Adrenal gland (tissue), 12 donors: ENCODE results near the gene AMOTL2. TPM values are rescaled to one million over a fixed set of nuclear protein-coding genes. Genes with fewer than 3 reads are reported as not detected.

ENCODE experiments used
- DNase-seq, 7 donors: peaks; one replicate each; pipeline ENCODE4 v3.0.0-alpha.2; 2019 to 2020
- H3K27ac ChIP-seq, 5 donors: fragments of 200-600 bp; sonication (generic) in 4 of 5; 1 replicate in 3 of 5; 2 replicates in 2 of 5; pipeline versions ENCODE4 v1.5.1 to v1.8.0; 2016 to 2020; ENCODE audit warnings: mild to moderate bottlenecking in 1 of 5
- H3K27me3 ChIP-seq: fragments of 200-600 bp; 2 replicates; pipeline ENCODE4 v1.8.0; 2021
- H3K36me3 ChIP-seq, 2 donors: fragments of 200-600 bp; replicated peaks in 1 of 2; 1 replicate in 1 of 2; 2 replicates in 1 of 2; pipeline versions ENCODE4 v1.5.1 to v1.8.0; 2018 to 2022
- H3K4me1 ChIP-seq, 2 donors: fragments of 200-600 bp; replicated peaks in 1 of 2; 1 replicate in 1 of 2; 2 replicates in 1 of 2; pipeline versions ENCODE4 v1.5.1 to v1.8.0; 2018 to 2021
- H3K4me3 ChIP-seq, 4 donors: fragments of 200-600 bp; sonication (generic) in 3 of 4; one replicate each; pipeline ENCODE4 v1.5.1; 2016 to 2018
- H3K9me3 ChIP-seq, 3 donors: fragments of 200-600 bp; sonication (generic) in 1 of 3; replicated peaks in 1 of 3; 1 replicate in 2 of 3; 2 replicates in 1 of 3; pipeline versions ENCODE4 v1.5.1 to v1.8.0; 2016 to 2021
- POLR2A ChIP-seq, 2 donors: fragments of 450-650 bp; IDR thresholded peaks; one replicate each; pipeline ENCODE4 v1.6.1; 2017; ENCODE audit warnings: antibody characterized with exemption in 2 of 2, mild to moderate bottlenecking in 2 of 2, moderate library complexity in 1 of 2
- WGBS, 4 donors: extraction: QIAGEN DNeasy Blood & Tissue Kit in 2 of 4; methylation state at CpG; one replicate each; pipeline versions ENCODE4 v1.1.5 to v1.1.7; 2013 to 2017; 5-methylcytosine and 5-hydroxymethylcytosine counted together
- intact Hi-C, 2 donors: fragments of 100-400 bp; cut with DNase I; formaldehyde crosslinking; loops; one replicate each; pipeline versions ENCODE4 v1.14.1 to v1.15.0; 2022 to 2023
- polyA plus RNA-seq, 3 donors: library from polyadenylated mRNA; stranded (reverse); fragments of 200-250 nt in 2 of 3; fragments of 350-450 nt in 1 of 3; fragmentation: Illumina TruSeq in 1 of 3; extraction: RNeasy Lipid Tissue Mini Kit (QIAGEN cat#74804) in 1 of 3; gene quantifications; one replicate each; pipeline ENCODE4 v1.2.3, GENCODE V29; 2013 to 2014
- total RNA-seq, 9 donors: library from RNA; depleted of rRNA in 4 of 9; stranded (reverse); fragments of >200 nt in 4 of 9; fragments of 120-200 nt in 1 of 9; fragmentation: NEBNext Ultra II Directional in 1 of 9; extraction: Animal tissue kit (Norgen Biotek cat#: 25700) in 1 of 9; gene quantifications; one replicate each; pipeline versions ENCODE4 v1.1.0 to v1.2.4, GENCODE V29; 2013 to 2023
- TF ChIP-seq, protein P1 (sequence below), 6 experiments: fragments of 450-650 bp in 4 of 6; fragments of 200-600 bp in 2 of 6; sonication (generic) in 1 of 6; IDR thresholded peaks; 1 replicate in 5 of 6; 2 replicates in 1 of 6; pipeline versions ENCODE4 v1.5.1 to v1.8.0; 2016 to 2021; ENCODE audit warnings: antibody characterized with exemption in 6 of 6, mild to moderate bottlenecking in 2 of 6, moderate library complexity in 1 of 6
- donor health status: healthy with polysubstance abuse.
- donor health status: Bipolar disorder and iron deficiency.
- donor health status: DM: yes; HTN: yes; CAD: no.
- donor health status: DM: no; HTN: no; CAD: no.
- donor health status: DM: no; HTN: no; CAD: no.
- donor health status: DM: yes; HTN: yes; CAD: no.

Gene AMOTL2
- total and polyA plus RNA-seq, 12 donors, result 9.3 to 63.0 (median 29.7) TPM

DNA sequence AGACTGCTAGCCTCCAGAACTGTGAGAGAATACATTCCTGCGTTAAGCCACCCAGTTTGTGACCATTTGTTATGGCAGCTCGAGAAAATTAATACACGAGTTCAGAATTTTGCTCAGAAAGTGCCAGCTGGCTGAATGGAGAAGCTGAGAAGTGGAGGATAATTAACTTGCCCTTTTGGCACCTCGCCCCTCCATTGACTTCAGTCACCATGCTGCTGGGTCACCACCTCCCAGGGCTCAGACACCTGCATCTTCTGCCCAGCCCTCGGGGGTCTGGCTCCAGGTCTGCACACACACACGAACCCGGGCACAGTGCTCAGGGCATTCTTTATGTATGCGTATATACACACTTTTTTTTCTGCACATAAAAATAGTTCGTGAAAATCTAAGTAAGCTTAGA lies 32.0 kb downstream of the AMOTL2 start:
- DNase-seq, result no peak
- no peaks in the 10 kb centered on the region for H3K36me3 ChIP-seq
- TF ChIP-seq, protein P1, sequence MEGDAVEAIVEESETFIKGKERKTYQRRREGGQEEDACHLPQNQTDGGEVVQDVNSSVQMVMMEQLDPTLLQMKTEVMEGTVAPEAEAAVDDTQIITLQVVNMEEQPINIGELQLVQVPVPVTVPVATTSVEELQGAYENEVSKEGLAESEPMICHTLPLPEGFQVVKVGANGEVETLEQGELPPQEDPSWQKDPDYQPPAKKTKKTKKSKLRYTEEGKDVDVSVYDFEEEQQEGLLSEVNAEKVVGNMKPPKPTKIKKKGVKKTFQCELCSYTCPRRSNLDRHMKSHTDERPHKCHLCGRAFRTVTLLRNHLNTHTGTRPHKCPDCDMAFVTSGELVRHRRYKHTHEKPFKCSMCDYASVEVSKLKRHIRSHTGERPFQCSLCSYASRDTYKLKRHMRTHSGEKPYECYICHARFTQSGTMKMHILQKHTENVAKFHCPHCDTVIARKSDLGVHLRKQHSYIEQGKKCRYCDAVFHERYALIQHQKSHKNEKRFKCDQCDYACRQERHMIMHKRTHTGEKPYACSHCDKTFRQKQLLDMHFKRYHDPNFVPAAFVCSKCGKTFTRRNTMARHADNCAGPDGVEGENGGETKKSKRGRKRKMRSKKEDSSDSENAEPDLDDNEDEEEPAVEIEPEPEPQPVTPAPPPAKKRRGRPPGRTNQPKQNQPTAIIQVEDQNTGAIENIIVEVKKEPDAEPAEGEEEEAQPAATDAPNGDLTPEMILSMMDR (IDR thresholded peaks at IDR 0.05), result no peak
- TF ChIP-seq POLR2A (IDR thresholded peaks at IDR 0.05), result no peak
- H3K9me3 ChIP-seq, result no peaks in the 10 kb centered on the region
- H3K4me3 ChIP-seq, result no peak overlapping the region
- intact Hi-C loops, result no loop called here
- H3K4me1 ChIP-seq, result no peaks in the 10 kb centered on the region
- H3K27ac ChIP-seq, result no peak overlapping the region
- 91 to 96% (median 93%) methylated on average over 9 of the region's 9 CpGs for WGBS, 4 donors
- H3K27me3 ChIP-seq, result no peaks in the 10 kb centered on the region

DNA sequence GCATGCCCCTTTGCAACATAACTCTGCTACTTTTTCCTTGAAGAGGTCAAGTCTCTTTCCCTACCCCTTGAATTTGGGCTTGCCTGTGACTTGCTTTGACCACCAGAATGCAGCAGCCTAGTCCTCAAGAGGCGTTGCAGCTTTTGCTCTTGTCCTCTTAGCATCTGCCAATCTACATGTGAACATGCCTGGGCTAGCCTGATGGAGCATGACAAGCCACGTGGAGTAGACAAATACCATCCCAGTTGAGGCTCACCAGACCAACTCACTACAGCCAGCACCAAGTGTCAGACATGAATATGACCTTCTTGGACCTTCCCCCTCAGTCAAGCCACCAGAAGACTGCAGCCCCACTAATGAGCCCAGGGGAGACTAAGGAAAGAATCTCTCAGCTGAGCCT lies 32.9 kb downstream of the AMOTL2 start:
- H3K36me3 ChIP-seq, result no peaks in the 10 kb centered on the region
- H3K27me3 ChIP-seq, result no peaks in the 10 kb centered on the region
- H3K4me1 ChIP-seq, result no peaks in the 10 kb centered on the region
- WGBS, 4 donors, result 90 to 100% (median 95%) methylated on average over 1 to 2 of the region's 2 CpGs
- no peak for DNase-seq
- intact Hi-C loops, result no loop called here
- H3K27ac ChIP-seq, result no peak overlapping the region
- TF ChIP-seq, protein P1 (IDR thresholded peaks at IDR 0.05), result no peak
- no peak for TF ChIP-seq POLR2A (IDR thresholded peaks at IDR 0.05)
- no peaks in the 10 kb centered on the region for H3K9me3 ChIP-seq
- no peak overlapping the region for H3K4me3 ChIP-seq

DNA sequence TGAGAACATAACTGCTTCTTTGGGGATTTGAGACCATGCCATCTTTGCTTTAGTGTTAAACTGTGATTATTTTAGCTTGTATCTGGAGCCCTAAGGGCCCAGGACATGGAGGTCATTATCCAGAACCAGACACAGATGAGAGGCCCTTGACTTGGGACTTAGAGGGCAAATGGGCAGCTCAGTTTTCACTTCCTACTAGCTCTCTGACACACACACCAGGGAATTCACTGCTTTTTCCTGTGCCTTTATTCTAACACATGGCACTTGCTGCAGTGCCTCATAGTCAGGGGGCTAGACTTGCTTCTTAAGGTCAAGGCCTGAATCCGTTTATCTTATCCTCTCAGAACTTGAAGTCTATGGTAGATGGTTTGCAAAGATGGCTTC lies 33.3 kb downstream of the AMOTL2 start:
- Histone ChIP-seq H3K4me1 (no peaks in the 10 kb centered on the region), H3K4me3 (no peak overlapping the region), H3K27me3 (no peaks in the 10 kb centered on the region), H3K27ac (no peak overlapping the region), H3K9me3 (no peaks in the 10 kb centered on the region), H3K36me3 (no peaks in the 10 kb centered on the region)
- no peak for DNase-seq
- intact Hi-C loops, result no loop called here
- 40 to 64% (median 53%) methylated on average over 1 of the region's 1 CpG for WGBS, 4 donors
- TF ChIP-seq, protein P1 (IDR thresholded peaks at IDR 0.05), result no peak
- TF ChIP-seq POLR2A (IDR thresholded peaks at IDR 0.05), result no peak

DNA sequence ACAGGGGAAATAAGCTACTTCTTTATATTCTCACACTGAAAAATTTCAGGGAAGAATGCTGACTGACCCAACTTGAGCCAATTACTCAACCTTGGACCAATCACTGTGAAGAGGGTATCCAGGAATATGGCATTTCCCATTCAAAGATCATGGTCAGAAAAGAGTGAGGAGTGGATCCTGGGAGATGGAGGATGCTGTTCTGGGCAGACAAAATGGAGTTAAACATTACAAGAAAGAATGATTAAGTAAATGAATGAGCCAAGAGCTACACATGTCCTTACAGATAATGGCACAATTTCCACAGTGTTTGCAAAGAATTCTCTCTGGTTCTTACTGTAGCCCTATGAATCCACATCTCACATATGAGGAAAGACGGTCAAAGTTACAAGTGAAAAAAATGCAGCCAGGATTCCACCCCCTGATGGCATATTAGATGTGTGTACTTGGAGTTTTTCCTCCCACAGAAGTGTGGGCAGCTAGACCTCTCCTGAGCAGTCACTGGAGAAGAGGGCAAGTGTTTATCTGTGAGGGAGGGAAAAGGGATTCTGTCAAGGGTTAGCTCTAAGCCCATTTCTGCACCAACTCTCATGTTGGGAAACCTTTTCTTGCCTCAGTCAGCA lies 33.8 kb downstream of the AMOTL2 start:
- Histone ChIP-seq H3K36me3 (no peaks in the 10 kb centered on the region), H3K4me3 (no peak overlapping the region), H3K27ac (no peak overlapping the region), H3K9me3 (no peaks in the 10 kb centered on the region), H3K27me3 (no peaks in the 10 kb centered on the region), H3K4me1 (no peaks in the 10 kb centered on the region)
- TF ChIP-seq POLR2A (IDR thresholded peaks at IDR 0.05), result no peak
- TF ChIP-seq, protein P1 (IDR thresholded peaks at IDR 0.05), result no peak
- DNase-seq, result no peak
- intact Hi-C loops, result no loop called here
- 75 to 94% (median 85%) methylated on average over 1 of the region's 1 CpG for WGBS, 4 donors
